Stimulated activated CD4-positive, alpha-beta T cell treated with anti-CD3 and anti-CD28 coated beads, Interleukin-12 subunit alpha, Interleukin-12 subunit beta, amount 100 ng/mL, for 24 hours (primary cell): ENCODE data around the gene PEX19.
"Not testable (repeated sequence)": the region's sequence is repeated elsewhere in the genome, so short reads cannot be mapped to it uniquely, and the experiment has no call there.

Source experiments
- DNase-seq, 2 experiments: peaks; one replicate each; pipeline ENCODE4 v3.0.0-alpha.2; 2020; ENCODE audit warnings: low read depth in 2 of 2

Gene PEX19, protein sequence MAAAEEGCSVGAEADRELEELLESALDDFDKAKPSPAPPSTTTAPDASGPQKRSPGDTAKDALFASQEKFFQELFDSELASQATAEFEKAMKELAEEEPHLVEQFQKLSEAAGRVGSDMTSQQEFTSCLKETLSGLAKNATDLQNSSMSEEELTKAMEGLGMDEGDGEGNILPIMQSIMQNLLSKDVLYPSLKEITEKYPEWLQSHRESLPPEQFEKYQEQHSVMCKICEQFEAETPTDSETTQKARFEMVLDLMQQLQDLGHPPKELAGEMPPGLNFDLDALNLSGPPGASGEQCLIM

GRCh38 chr1:160284782-160285344 is at the start of gene PEX19:
Gene PEX19 (minus strand): TSS chr1:160285133. CDS start chr1:160285124, 9 bp downstream.
- DNase-seq: peak; percentile 85 to 94

- DNase-seq: no peak
These were observed 47.6 kb upstream of the PEX19 start for GRCh38 chr1:160332516-160332915.

DNA sequence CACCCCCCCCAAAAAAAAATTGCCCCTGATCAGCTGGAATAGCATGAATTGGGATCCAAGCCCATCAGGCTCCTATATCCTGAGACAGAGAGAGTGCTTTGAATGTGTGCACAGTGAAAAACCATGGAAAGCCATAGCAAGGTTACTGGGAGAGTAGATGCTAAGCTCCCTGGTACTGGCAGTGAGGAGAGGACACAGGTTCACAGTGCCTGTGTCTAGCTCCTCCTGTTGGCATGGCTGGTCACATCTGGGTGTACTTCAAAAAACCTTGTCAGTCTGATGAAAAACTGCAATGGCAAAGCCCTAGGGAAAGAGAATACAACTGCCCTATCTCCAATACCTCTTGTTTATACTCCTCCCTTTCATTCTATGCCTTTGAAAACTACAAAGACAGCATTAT is 45.2 kb upstream of the PEX19 start:
- no peak for DNase-seq

DNA sequence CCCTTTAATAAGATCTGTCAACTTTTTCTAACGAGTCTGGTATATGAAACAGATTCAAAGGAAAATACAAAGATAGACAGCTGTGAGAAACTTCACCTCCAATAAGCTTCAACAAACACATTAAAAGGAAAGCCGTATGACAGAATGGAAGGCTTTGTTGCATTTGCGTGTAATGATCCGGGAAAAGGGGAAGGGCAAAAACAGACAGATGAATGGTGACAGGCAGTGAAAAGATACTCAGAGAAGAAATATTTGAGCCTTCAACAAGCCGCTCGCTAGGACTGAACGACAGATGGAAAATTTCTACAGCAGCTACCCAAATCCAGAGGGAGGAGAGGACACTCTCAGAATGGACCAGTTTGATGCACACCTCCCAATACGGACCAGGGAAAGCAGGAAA is 43.3 kb upstream of the PEX19 start:
- DNase-seq: no peak

GRCh38 chr1:160326418-160326817 is 41.5 kb upstream of the PEX19 start:
- DNase-seq: no peak

DNA sequence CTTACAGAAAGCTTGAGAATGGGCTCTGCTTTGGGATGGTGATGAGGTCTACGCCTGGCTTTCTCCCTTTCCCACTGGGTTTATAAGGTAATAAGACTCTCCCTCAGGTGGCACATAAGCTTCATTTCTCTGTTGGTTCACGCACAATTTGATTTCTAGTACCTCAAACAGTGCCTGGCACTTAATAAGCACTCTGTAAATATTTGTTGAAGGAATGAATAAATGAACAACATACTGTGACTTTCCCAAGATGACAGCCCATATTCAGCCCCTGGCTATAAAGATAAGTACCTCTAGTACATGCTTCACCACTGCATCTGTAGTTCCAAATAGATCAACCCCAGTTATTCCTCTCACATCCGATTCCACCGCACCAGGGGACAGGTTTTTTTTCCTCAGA is 40.3 kb upstream of the PEX19 start:
- no peak for DNase-seq

GRCh38 chr1:160322831-160323230 is 37.9 kb upstream of the PEX19 start:
- no peak for DNase-seq

DNA sequence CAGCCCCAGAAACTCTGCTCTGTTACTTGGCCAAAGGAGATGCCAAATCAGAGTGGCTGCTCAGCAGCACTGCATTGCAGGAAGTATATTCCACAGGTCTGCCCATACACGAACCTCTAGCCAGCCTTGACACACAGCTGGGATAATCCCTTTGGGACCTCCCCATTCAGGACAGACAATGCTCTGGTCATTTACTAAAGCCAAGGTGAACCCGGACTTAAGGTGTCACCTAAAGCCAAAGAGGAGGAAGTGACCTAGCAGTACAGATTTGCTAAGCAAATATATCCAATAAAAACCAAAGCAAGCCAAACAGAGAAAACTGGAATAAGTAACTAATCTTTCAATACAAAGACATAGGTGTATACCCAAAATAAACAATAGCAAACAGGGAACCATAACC is 30.4 kb upstream of the PEX19 start:
- DNase-seq: no peak

DNA sequence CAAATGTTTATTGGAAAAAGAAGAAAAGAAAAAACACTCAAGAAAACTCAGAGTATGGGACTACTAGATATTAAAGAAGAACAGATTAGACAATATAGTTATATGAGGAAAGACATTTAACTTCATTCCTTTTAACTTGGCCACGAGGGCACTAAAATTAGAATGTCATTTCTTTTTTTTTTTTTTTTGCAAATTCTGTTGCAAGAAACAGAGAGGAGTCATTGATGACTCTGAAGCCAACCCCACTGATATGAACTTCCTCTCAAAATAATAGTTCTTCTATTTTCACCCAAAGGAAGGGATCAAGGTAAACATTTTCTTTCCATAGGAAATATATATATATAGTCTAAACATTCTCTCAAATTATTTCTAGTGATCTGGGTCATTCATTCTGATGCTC is 24.6 kb upstream of the PEX19 start:
- no peak for DNase-seq

- no peak for DNase-seq
These were observed 24.2 kb upstream of the PEX19 start for GRCh38 chr1:160309185-160309557.

DNA sequence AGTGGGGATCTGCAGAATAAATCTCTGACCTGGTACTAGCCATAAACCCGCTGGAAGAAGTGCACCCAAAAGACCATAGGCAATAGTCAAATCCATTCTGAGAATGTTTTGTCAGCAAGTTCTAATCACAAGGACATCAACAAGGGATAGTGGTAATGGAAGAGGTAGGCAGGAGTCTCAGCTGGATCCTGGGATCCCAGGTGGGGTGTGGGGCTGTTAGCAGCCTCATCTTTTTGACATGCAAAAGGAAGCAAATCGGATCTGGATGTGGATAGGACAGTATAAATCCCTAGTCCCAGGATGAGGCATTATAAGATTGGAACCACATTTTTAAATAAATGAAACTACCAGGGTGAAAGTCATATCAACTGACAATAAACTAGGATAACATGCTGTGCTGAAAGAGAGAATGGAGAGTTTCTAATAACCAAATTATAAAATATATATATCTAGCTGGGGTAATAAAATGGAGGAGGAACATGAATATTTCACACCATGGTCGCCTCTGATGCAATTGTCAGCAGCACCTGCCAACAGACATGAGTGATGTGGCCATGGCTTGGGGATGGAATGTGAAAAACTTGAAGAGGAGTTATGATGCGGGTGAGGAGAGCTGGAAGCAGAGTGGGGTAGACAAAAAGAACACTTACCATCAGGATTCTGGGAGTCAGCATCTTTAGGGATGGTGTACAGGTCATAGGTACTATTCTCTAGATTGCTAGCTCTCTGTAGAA is 23.7 kb upstream of the PEX19 start:
- no peak for DNase-seq

- DNase-seq: no peak
These were observed 22.3 kb upstream of the PEX19 start for GRCh38 chr1:160307118-160307791.

DNA sequence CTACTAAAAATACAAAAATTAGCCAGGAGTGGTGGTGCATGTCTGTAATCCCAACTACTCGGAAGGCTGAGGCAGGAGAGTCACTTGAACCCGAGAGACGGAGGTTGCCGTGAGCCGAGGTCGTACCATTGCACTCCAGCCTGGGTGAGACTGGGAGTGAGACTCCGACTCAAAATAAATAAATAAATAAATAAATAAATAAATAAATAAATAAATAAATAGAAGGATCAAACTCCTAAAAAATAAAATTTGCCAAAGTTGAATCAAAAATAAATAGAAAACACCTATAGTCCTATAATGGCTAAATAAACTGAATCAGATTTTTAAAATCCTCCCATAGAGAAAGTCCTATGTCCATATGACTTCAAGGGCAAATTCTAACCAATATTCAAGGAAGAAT is 15.2 kb upstream of the PEX19 start:
- no peak for DNase-seq

- DNase-seq: no peak
These were observed 11.1 kb upstream of the PEX19 start for GRCh38 chr1:160296036-160296435.

DNA sequence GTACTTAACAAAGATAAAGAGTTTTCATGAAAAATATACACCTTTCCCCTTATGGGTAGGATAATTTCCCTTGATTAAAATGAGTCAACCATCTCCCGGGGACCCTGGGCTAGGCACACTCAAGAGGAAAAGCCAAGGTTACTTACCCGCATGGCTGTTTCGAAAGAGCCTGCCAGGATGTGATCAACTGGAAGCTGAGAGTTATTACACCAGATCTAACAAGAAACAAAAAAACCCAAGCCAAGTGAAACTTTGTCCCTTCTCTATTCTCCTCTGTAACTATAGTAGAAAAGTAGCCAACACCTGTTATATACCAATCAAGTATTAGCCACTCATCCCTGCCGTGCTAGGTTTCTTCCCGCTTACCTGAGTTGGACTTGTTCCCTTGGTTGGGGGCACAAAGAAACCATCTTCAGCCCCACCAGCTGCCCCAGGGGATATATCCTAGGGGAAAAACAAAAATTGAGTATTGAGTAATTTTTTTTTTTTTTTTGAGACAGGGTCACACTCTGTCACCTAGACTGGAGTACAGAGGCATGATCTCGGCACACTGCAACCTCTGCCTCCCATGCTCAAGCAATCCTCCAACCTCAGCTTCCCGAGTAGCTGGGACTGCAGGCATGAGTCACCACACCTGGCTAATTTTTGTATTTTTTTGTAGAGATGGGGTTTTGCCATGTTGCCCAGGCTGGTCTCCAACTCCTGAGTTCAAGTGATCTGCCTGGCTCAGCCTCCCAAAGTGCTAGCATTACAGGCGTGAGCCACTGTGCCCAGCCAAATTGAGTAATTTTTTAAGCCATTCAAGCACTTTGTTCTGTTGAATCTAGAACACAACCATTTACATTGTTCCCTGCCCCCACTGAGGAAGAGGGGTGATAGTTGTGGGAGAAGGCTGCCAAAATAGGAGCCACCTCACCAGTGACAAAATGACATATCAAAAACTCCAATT is 8.4 kb upstream of the PEX19 start:
- DNase-seq: no peak

GRCh38 chr1:160291248-160292220 is 6.6 kb upstream of the PEX19 start:
- DNase-seq: peak; percentile 20 to 37

GRCh38 chr1:160287769-160288168 is 2.8 kb upstream of the PEX19 start:
- DNase-seq: not testable (repeated sequence)

GRCh38 chr1:160285506-160285905 is 573 bp upstream of the PEX19 start:
- DNase-seq: no peak

DNA sequence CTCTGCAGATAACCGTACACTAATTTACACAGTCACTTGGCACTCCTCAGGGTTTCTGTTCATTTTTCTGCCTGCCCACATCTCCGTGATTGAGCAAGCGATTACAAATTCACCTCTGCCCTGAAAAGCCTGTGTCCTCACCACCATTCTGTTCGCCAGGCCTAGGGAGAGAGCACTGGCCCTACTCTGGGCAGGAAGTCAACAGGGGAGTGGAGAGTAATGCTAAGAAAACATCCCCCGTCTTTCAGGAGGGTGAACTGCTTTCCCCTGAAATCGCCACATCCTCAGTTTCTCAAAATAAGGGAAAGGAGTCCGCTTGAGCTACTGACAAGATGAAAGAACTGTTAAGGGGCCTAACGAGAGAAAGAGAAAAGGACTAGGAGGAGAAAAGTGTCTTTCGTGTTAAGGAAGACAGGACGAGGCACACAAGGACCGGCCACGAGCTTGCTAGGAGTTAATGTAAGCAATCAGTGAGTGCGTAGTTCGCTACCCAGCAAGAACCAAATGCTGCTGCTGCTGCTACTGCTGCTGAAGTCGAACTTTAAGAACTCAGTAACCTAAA is 632 bp downstream of the PEX19 start:
- DNase-seq: no peak

DNA sequence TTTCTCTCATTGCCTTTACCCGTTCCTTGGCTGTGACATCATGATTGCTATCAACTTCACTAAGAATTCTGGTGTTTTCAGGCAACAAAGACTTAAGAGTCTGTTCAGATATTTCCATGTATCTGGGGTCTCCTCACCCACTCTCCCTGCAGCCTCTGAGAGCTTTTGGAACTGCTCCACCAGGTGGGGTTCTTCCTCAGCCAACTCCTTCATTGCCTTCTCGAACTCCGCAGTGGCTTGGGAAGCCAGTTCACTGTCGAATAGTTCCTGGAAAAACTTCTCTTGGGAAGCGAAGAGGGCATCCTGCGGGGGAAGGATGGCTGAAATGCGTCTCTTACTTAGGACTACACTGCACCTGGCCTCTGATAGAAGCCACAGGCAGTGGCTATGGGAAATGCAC is 2.1 kb downstream of the PEX19 start:
- DNase-seq: no peak
